Measurements from ENCODE around the gene GPR75. TPM values are rescaled to one million over a fixed set of nuclear protein-coding genes. Genes with fewer than 3 reads are reported as not detected.

Gene GPR75
- total RNA-seq = 0.15 and 0.62 TPM in 2 replicates

GRCh38 chr2:53859206-53860181 lies at the start of gene GPR75:
Gene GPR75, minus strand, starts transcription at chr2:53859967. Its CDS starts 5,211 bp downstream, at chr2:53854756.

Other genes starting within 250 kb of the GPR75 start
- 7.7 and 17.5 TPM in 2 replicates for gene CHAC2, start 92.2 kb downstream of the GPR75 start, total RNA-seq
- gene ASB3, start 73.0 kb downstream of the GPR75 start, total RNA-seq = 8.0 and 13.2 TPM in 2 replicates
- 53.3 and 60.8 TPM in 2 replicates for gene ERLEC1, start 72.9 kb downstream of the GPR75 start, total RNA-seq
- 42.4 and 50.0 TPM in 2 replicates for gene PSME4, start 111.0 kb upstream of the GPR75 start, total RNA-seq